GM08714 (cell line): ENCODE data around the gene SPRY1.

Experiments
- H3K4me3 ChIP-seq: fragments of 200-500 bp; sonication (Bioruptor generic); 2 replicates; pipeline ENCODE4 v1.5.1; 2014; ENCODE audit warnings: mild to moderate bottlenecking, low read length, inconsistent platforms
- ZNF274 ChIP-seq: IDR thresholded peaks from 2 replicates; pipeline ENCODE4 v1.6.1; 2012; ENCODE audit warnings: mild to moderate bottlenecking, low read depth, low read length

SPRY1 gene

GRCh38 chr4:123411514-123411913, 14.9 kb downstream of the SPRY1 start:
- H3K4me3 ChIP-seq: no peak overlapping the region
- no peak for TF ChIP-seq ZNF274

GRCh38 chr4:123412091-123412505, 15.5 kb downstream of the SPRY1 start:
- TF ChIP-seq ZNF274: no peak
- peak overlapping the region; percentile 48; the same call in 1 of the 2 replicates for H3K4me3 ChIP-seq

GRCh38 chr4:123412700-123413512, 16.3 kb downstream of the SPRY1 start:
- H3K4me3 ChIP-seq: no peak overlapping the region

GRCh38 chr4:123415576-123415975, 19.0 kb downstream of the SPRY1 start:
- no peak overlapping the region for H3K4me3 ChIP-seq
- TF ChIP-seq ZNF274: no peak

More at GRCh38 chr4:123412700-123413512, 16.3 kb downstream of the SPRY1 start:
- TF ChIP-seq ZNF274: no peak

GRCh38 chr4:123415977-123416376, 19.4 kb downstream of the SPRY1 start:
- TF ChIP-seq ZNF274: no peak
- H3K4me3 ChIP-seq: no peak overlapping the region

GRCh38 chr4:123417813-123418212, 21.2 kb downstream of the SPRY1 start:
- no peak for TF ChIP-seq ZNF274
- H3K4me3 ChIP-seq: no peak overlapping the region

GRCh38 chr4:123418351-123418931, 21.8 kb downstream of the SPRY1 start:
- TF ChIP-seq ZNF274: no peak
- no peak overlapping the region; the same call in 1 of the 2 replicates for H3K4me3 ChIP-seq

GRCh38 chr4:123419885-123420755, 23.5 kb downstream of the SPRY1 start:
- no peak overlapping the region for H3K4me3 ChIP-seq
- no peak for TF ChIP-seq ZNF274

- TF ChIP-seq ZNF274: no peak
- no peak overlapping the region; the same call in 1 of the 2 replicates for H3K4me3 ChIP-seq
Measured at GRCh38 chr4:123421227-123421936, 24.8 kb downstream of the SPRY1 start.

GRCh38 chr4:123421937-123422781, 25.6 kb downstream of the SPRY1 start:
- peak overlapping the region; percentile 18; the same call in 1 of the 2 replicates for H3K4me3 ChIP-seq
- no peak for TF ChIP-seq ZNF274

GRCh38 chr4:123423819-123424218, 27.2 kb downstream of the SPRY1 start:
- TF ChIP-seq ZNF274: no peak
- no peak overlapping the region for H3K4me3 ChIP-seq

- TF ChIP-seq ZNF274: no peak
- H3K4me3 ChIP-seq: no peak overlapping the region
Measured at GRCh38 chr4:123427951-123428350, 31.4 kb downstream of the SPRY1 start.

- no peak for TF ChIP-seq ZNF274
Measured at GRCh38 chr4:123430031-123430430, 33.4 kb downstream of the SPRY1 start.

More at GRCh38 chr4:123430031-123430430, 33.4 kb downstream of the SPRY1 start:
- H3K4me3 ChIP-seq: no peak overlapping the region
